ENCODE data around the gene TNNT1.
A peak's percentile ranks its signal among the peaks of the same experiment; 100 is the strongest.
"Not testable (repeated sequence)": the region's sequence is repeated elsewhere in the genome, so short reads cannot be mapped to it uniquely, and the experiment has no call there.

Gene TNNT1

DNA sequence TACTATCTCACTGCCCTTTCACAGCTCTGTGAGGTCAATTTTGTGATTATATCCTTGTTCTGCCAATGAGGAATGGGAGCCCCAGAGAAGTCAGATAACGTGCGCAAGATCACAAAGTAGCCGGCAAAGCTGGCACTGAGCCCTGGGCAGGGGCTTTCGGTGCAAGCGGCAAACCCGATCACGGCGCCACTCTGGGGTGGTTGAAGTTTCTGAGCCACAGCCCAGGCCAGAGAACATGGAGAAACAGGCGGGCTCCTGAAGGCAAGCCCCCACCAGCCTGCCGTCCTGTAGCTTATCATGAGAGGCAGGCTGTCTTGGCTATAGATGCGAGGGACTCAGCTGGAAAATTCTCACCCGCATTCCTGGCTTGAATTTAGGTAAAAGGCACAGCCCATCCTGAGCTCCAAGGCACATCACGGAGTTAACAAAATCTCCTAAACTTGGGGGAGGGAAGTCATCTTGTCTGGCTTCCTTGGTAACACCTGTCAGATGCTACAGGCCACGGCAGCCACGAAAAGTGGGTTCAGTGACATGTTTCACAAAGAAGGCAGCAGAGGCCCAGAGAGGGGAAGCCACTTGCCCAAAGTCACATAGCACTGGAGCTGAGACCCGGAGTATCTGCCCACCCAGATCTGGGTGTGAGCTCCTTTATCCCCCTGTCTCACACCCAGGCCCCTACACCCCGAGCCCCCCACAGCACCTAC, 12.5 kb downstream of the TNNT1 start:
- no peak for DNase-seq

GRCh38 chr19:55134736-55135135, 14.3 kb downstream of the TNNT1 start:
- no peak for DNase-seq

GRCh38 chr19:55133639-55134444, 15.2 kb downstream of the TNNT1 start:
- peak; percentile 97 for DNase-seq

DNA sequence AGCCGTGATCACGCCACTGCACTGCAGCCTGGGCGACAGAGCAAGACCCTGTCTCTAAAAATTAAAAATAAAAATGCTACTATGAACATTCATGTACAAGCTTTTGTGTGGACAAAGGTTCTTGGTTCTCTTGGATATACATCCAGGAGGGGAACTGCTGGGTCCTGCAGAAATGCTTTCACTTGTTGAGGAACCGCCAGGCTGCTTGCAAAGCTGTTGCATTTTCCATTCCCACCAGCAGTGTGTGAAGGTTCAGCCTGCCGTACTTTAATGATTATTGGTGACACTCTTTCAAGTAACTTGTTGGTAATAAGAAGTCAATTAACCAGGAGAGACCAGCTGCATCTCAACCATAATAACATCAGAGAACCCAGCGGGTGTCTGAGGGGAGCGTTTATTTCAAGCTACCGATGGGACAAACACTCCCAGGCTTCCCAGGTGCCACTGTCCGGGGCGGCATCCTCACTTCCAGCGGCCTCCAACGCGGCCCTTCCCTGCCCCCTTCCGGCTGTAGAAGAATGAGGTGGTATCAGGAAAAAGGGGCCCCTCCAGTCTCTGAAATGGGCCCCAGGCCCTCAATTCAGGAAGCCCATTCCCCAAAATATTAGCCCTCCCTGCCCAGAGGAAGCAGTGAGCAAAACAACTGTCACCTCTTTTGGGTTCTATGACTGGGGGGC, 16.4 kb downstream of the TNNT1 start:
- DNase-seq = peak; percentile 43

- no peak for DNase-seq
These were observed 17.6 kb downstream of the TNNT1 start for GRCh38 chr19:55131421-55131820.

DNA sequence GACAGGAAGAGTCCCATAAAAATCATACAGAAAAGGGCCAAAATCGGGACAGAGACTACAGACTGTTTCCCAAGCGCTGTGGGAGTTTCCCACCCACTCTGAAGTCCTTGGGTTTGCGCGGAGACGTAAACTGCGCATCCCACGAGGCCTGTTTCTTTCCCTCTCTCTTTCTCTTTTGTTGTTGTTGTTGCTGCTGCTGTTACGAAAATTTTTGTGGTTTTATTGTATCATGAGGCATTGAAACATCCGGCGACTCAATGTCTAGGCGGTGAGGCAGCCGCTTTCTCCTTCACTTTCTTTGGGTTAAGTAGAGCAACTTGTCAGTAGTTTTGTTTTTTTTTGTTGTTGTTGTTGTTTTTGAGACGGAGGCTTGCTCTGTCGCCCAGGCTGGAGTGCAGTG, 30.0 kb downstream of the TNNT1 start:
- DNase-seq = peak; percentile 30

- peak; percentile 67 for DNase-seq
These were observed 30.5 kb downstream of the TNNT1 start for GRCh38 chr19:55118401-55118991.

DNA sequence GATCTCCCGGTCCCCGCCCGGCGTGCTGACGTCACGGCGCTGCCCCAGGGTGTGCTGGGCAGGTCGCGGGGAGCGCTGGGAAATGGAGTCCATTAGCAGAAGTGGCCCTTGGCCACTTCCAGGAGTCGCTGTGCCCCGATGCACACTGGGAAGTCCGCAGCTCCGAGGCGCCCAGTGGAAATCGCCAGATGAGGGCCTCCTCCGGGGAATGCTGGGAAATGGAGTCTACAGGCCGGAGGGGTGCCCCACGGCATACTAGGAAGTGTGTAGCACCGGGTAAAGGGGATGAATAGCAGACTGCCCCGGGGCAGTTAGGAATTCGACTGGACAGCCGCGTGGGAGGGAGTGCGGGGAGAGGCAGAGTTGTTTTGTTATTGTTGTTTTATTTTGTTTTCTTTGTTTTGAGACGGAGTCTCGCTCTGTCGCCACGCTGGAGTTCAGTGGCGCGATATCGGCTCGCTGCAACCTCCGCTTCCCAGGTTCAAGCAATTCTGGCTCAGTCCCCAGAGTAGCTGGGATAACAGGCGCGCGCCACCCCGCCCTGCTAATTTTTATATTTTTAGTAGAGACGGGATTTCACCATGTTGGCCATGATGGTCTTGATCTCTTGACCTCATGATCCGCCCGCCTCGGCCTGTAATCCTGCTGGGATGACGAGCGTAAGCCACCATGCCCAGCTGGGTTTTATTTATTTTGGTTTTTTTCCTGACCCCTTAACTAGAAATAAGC, 31.2 kb downstream of the TNNT1 start:
- peak; percentile 100 for DNase-seq

GRCh38 chr19:55116859-55117662, 31.9 kb downstream of the TNNT1 start, which contains the start of gene PPP1R12C:
Gene PPP1R12C (minus strand): TSS chr19:55117637. CDS start chr19:55117543, 94 bp downstream.
- no peak for DNase-seq

- peak; percentile 82 for DNase-seq
These were observed 32.7 kb downstream of the TNNT1 start for GRCh38 chr19:55116232-55116858.

- DNase-seq = no peak
These were observed 33.5 kb downstream of the TNNT1 start for GRCh38 chr19:55115446-55116065.

- DNase-seq = no peak
These were observed 34.4 kb downstream of the TNNT1 start for GRCh38 chr19:55114566-55115145.

DNA sequence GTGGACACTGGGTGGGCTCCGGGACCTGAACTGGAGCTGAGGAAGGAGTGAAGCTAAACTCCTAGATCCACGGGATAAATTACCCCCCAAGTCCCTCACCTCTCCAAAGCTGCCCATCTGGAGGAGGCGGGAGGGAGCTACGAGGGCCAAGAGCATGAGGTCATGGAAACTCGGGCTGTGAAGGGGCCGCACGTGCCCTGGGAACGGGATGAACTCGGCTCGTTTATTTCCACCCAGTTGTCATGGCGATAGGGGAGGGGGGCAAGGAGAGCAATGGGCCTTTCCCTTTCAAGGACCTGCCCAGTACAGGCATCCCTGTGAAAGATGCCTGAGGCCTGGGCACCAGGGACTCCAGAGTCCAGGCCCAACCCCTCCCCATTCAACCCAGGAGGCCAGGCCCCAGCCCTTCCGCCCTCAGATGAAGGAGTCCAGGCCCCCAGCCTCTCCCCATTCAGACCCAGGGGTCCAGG, 35.4 kb downstream of the TNNT1 start:
- DNase-seq = no peak

GRCh38 chr19:55112777-55113569, 36.0 kb downstream of the TNNT1 start:
- DNase-seq = no peak

DNA sequence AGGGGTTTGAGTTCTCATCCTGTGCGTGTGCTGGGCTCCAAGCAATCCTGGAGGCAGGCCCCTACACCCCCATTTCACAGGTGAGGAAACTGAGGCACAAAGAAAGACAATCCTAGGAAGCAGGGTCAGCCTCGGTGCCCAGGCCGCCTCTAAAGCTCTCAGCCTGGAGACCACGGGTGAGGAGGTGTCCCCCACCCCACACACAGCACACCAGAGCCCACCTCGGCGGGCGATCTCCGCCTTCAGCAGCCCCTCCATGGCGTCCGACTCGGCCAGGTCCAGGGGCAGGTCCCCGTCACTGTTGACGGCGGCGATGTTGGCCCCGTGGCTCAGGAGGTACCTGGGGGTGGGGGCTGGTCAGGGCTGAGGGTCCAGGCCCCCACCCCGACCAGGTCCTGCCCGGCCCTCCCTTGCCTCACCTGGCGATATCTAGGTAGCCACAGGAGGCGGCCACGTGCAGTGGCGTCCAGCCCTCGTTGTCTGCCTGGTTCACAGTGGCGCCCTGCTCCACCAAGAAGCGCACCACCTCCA, 36.7 kb downstream of the TNNT1 start:
- no peak for DNase-seq

GRCh38 chr19:55111238-55111831, 37.7 kb downstream of the TNNT1 start:
- no peak for DNase-seq

DNA sequence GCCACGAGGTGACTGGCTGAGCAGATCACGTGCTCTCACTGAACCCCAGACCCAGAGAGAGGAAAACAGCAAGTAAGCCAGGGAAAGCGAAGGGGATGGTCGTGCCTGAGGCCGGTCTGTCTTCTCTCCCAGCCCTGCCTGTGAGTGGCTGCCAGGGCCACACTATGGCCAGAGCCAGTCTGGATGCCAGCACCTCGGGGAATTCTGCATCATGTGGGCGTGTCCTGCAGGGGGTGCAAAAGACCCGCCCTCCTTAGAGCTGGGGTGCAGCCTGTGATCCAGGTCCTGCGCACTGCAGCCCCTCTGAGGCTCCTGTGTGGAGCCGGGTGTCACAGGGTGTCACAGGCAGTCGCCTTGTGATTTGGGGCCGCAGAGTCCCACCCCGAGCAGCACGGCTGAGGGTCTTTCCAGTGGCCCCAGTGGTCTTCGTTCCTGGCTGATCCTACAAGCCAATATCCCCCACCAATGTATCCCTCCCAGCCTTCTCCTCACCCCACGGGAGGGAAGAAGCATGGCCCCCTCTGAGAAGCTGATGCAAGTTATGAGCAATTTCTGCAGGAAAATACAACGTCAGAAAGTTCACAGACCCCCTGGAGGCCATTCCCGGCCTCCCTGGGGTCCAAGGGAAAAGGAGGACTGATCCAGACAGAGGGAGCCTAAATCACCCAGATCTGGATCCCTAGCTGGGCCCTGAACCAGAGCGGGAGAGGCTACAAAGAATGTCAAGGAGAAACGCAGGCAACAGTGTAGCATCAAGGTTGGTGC, 39.3 kb downstream of the TNNT1 start:
- DNase-seq = no peak

DNA sequence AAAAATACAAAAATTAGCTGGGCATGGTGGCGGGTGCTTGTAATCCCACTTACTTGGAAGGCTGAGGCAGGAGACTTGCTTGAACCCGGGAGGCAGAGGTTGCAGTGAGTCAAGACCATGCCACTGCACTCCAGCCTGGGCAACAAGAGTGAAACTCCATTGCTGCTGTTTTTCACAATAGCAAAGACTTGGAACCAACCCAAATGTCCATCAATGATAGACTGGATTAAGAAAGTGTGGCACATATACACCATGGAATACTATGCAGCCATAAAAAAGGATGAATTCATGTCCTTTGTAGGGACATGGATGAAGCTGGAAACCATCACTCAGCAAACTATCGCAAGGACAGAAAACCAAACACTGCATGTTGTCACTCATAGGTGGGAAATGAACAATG, 41.8 kb downstream of the TNNT1 start:
- not testable (repeated sequence) for DNase-seq

Measured in MV-4-11 (cell line).